ENCODE data around the gene LMBR1.

DNA sequence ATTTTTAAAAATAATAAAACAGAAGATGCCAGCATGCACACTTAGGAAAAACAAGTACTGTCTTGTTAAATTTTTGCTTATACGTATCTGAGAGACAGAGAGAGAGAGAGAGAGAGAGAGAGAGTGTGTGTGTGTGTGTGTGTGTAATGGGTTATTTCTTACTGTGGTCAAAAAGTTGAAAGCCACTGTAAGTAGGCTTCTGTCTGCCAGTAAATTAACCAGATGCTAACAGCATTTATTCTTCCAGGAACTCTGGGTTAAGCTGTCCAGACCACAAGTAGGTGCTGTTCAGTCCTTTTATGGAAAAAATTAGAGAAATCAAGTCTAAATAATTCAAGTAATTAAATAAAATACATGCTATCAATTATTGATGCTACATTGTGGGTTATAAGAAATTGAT, 212.7 kb downstream of the LMBR1 start:
- TF ChIP-seq, protein P1, sequence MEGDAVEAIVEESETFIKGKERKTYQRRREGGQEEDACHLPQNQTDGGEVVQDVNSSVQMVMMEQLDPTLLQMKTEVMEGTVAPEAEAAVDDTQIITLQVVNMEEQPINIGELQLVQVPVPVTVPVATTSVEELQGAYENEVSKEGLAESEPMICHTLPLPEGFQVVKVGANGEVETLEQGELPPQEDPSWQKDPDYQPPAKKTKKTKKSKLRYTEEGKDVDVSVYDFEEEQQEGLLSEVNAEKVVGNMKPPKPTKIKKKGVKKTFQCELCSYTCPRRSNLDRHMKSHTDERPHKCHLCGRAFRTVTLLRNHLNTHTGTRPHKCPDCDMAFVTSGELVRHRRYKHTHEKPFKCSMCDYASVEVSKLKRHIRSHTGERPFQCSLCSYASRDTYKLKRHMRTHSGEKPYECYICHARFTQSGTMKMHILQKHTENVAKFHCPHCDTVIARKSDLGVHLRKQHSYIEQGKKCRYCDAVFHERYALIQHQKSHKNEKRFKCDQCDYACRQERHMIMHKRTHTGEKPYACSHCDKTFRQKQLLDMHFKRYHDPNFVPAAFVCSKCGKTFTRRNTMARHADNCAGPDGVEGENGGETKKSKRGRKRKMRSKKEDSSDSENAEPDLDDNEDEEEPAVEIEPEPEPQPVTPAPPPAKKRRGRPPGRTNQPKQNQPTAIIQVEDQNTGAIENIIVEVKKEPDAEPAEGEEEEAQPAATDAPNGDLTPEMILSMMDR (IDR thresholded peaks at IDR 0.05; ENCODE audit: borderline replicate concordance, extremely low read depth, low read length, poor library complexity, severe bottlenecking): no peak
- no peak for TF ChIP-seq EZH2 (IDR thresholded peaks at IDR 0.05; ENCODE audit: borderline replicate concordance, low read depth, low read length, severe bottlenecking)
